D721Med (cell line): ENCODE data around the gene POLR3GL.

ENCODE experiments used
- DNase-seq: peaks from one replicate; pipeline ENCODE4 v3.0.0; 2011; ENCODE audit warnings: low spot score; ENCODE audit not compliant: insufficient read length
- FAIRE-seq: peaks from 2 replicates; lab custom pipeline; 2011; peaks lifted over from hg19 to GRCh38; lab: Jason Lieb, UNC
- CTCF ChIP-seq: IDR thresholded peaks from 2 replicates; pipeline ENCODE4 v1.5.1; 2012; ENCODE audit warnings: mild to moderate bottlenecking, control low read depth; ENCODE audit not compliant: insufficient read depth; ENCODE audit errors: missing control alignments

Gene POLR3GL

GRCh38 chr1:145937436-145937835 lies 27.1 kb upstream of the POLR3GL start:
- no peak for DNase-seq
- TF ChIP-seq CTCF: no peak
- FAIRE-seq: no peak

DNA sequence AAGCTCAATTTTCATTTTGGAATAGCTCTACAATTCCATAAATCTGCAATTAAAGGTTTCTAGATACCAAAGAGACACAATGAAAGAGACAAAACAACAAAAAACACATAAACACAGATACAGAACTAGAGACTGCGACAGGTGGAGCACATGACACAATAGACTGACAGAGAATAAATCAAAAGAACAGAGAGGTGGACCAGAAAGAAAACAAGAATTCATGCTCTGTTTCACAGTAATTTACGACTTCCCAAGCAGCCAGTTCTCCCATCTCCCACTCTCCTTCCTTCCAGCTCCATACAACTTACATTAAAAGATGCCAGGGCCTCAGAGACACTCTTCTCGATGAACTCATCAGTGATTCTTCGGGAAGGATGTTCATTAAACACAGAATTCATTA lies 22.1 kb upstream of the POLR3GL start:
- TF ChIP-seq CTCF: no peak
- DNase-seq: no peak
- no peak for FAIRE-seq

DNA sequence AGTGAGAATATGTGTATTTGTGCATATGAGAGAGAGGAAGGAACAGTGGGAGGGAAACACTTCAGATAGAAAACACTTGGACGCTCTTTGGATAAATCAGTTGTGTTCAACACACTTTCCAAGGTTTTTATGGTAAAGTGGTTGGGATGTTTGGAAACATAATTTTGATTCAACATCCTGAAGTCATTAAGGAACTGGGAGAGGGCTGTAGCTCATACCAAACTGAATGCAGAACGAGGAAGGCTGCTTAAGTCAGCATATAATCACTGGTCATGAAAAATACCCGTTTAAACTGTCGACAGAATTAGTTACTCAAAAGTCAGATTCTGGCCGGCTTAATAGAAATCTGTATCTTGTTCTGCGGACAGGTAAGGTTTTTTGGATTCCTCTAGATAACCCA lies 21.6 kb upstream of the POLR3GL start:
- DNase-seq (no peak), FAIRE-seq (no peak)

DNA sequence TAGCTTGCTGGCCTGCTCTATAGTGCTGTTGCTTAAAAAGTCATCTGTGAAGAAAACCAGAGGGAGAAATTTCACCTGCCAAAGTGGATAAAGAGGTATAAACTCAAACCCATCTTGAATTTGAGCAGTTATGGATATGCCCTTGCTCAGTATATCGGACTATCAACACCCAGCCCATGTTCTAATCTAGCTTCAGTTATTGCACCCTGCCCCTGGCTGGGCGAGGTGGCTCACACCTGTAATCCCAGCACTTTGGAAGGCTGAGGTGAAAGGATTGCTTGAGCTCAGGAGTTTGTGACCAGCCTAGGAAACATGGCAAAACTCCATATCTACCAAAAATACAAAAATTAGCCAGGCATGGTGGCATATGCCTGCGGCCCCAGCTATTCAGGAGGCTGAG lies 20.0 kb upstream of the POLR3GL start:
- DNase-seq (no peak), FAIRE-seq (no peak)
- TF ChIP-seq CTCF: no peak

More for the DNA sequence above, 21.6 kb upstream of the POLR3GL start:
- TF ChIP-seq CTCF: no peak

DNA sequence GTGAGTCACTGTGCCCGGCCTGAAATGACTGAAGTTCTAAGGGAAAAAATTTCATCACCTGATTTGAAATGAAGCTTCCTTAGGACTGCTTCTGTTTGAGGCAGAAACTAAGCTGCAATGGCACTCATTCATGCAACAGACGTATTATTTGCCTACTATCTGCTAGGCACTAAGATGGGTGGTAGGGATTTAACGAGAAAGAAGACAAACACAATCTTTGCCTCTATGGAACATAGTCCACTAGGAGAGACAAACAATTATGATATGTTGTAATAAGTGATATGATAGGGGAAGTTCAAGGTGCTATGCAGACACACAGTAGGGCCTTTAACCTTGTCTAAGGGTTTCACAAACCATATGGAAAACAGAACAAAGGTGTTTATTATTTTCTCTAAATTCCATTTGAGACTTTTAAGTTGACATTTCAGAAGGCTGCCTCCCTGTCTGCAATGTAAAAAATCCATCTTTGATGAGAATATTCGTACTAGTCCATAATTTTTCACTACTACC lies 18.0 kb upstream of the POLR3GL start:
- no peak for TF ChIP-seq CTCF
- DNase-seq (no peak), FAIRE-seq (no peak)

- DNase-seq: no peak
- no peak for TF ChIP-seq CTCF
- no peak for FAIRE-seq
Measured at GRCh38 chr1:145947551-145947950, 16.9 kb upstream of the POLR3GL start.

DNA sequence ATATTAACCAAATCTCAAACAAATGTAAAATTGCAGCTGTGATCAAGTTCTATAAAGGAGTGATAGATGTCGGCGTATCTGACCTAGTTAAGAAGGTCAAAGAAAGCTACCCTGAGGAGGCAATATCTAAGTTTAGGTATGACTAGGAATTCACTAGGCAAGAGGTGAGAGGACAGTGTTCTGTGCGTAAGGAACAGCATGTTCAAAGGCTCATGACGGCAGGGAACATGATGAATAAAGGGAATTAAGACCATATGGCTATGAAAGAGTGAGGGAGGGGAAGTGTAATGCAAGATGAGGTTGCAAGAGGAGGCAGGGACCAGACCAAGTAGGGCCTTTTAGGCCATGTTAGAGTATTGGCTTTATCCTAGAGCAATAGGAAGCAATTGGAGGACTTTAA lies 15.3 kb upstream of the POLR3GL start:
- no peak for TF ChIP-seq CTCF
- no peak for DNase-seq
- FAIRE-seq: no peak
